Iris pigment epithelial cell (primary cell): Measurements from ENCODE around the gene AOC1.

Experiments
- DNase-seq: peaks from one replicate; pipeline ENCODE4 v3.0.0-alpha.2; 2011; ENCODE audit warnings: low read depth

Gene AOC1

DNA sequence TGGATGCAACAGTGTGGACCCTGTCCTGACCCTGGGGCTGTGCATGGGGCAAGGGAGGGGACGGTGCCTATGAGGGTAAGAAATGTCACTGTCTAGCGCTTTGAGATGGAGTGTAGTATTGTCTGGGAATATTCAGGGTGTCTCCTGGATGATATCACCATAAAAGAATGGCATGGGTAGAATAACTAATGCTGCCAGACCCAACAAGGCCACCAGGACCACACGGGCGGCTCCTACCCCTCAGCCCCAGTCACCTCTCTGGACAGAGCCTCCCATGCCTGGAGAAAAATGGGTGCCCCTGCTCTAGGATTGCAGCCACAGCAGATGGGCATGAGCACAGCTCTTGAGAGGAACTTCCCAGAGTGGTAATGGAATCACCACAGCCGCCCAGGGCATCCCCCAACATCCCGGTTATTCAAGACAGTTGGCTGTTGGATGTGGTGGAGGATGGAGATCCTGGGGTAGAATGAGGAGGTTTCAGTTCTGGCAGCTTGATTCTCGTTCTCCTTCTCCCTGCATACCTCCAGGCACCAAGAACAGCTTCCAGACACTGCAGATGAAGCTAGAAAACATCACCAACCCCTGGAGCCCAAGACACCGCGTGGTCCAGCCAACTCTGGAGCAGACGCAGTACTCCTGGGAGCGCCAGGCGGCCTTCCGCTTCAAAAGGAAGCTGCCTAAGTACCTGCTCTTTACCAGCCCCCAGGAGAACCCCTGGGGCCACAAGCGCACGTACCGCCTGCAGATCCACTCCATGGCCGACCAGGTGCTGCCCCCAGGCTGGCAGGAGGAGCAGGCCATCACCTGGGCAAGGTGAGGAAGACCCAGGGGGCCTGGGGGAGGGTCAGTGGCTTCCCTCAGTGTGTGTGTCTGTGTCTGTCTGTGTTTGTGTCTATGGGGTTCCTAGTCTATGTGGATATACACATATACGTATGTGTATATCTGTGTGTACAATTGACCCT is 6.2 kb downstream of the AOC1 start:
- no peak for DNase-seq

GRCh38 chr7:150860291-150860977 is 8.1 kb downstream of the AOC1 start:
- DNase-seq, result no peak

DNA sequence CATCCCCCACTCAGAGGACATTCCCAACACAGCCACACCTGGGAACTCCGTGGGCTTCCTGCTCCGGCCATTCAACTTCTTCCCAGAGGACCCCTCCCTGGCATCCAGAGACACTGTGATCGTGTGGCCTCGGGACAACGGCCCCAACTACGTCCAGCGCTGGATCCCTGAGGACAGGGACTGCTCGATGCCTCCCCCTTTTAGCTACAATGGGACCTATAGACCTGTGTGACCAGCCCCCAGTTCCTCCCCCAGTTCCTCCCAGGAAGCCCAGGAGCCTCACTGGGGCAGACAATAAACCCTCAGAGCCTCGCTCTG is 8.6 kb downstream of the AOC1 start:
- no peak for DNase-seq

DNA sequence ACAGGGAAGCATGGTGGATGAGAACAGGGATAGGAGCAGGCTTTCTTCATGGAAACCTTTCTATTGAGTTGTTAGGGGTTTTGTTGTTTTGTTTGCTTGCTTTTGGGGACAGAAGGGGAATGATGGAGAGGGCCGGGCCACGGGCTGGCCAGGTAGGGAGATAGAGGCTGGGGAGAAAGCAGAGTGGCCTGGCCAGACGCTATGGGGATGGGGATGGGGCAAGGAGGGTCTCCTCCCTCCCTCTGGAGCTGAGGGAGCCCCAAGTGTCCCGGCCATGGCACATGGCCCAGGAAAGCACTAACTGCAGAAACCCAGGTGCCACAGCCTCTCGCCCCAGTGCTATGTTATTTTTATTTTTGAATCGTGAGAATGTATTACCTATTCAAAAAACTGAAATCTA is 10.0 kb downstream of the AOC1 start:
- DNase-seq, result no peak

DNA sequence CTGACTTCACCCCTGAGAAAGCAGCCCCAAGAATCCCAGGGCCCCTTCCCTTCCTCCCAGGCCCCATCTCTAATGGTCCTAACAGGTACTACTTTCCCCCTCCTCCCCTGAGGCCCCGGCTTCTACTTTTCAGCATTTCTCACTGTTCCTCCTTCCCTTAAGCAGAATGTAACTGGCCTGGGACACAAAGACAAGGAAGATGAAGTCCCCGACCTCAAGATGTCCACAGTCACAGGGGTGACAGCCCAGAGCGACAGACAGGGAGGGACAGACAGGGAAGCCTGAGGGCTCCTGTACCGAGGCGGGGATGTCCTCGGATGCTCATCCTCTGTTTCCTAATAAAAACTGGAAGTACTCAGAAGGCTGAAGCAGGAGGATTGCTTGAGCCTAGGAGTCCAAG is 11.6 kb downstream of the AOC1 start:
- no peak for DNase-seq

DNA sequence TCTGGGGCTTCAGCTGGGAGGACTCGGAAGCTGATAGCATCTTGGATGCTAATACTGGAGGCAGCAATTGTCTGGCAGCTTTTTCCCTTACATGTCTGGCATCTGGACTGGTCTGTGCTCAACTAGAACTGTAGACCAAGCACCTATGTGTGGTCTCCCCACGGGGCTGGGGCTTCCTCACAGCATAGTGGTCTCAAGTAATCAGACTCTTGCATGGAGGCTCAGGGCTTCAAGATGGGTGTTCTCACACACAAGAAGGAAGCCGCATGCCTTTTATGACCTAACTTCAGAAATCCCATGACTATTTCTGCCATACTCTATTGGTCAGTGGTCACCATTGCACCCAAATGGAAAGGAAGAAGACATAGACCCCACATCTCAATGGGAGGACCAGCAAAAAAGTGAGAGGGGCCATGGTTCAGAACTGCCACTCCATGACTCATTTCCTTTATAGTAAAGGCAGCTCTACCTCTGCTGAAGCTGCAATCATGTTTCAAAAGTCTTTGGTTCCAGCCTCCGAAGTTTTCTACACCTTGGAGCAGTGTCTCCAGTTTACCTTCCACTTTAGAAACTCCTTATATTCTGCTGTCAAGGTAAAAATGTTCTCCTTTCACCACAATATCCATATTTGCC is 14.7 kb downstream of the AOC1 start:
- DNase-seq, result no peak

- no peak for DNase-seq
Observed at GRCh38 chr7:150867605-150868004, 15.3 kb downstream of the AOC1 start.

DNA sequence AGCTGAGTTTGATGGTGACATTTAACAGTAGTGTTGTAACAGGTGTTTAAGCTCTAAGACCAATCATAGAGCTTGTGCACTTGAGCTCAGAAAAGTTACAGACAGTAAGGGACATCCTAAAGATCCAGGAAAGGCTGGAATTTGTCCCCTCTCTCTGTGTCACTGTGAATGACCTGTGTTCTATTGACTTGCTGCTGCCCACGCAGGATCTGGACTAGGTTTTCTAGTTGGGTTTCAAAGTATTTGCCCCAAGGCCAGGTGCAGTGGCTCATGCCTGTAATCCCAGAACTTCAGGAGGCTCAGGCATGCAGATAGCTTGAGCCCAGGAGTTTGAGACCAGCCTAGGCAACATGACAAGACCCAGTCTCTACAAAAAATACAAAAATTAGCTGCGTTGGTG is 17.1 kb downstream of the AOC1 start:
- no peak for DNase-seq

DNA sequence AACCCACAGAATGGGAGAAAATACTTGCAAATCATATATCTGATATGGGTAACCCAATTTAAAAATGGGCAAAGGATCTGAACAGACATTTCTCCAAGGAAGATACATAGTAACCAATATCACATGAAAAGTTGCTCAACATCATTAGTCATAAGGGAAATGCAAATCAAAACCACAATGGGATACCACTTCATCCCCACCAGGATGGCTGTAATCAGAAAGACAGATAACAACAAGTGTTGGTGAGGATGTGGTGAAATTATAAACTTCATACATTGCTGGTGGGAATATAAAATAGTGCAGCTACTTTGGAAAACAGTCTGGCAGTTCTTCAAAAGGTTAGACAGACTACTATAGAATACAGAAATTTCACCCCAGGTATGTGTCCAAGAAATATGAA is 19.3 kb downstream of the AOC1 start:
- peak; percentile 8 for DNase-seq

DNA sequence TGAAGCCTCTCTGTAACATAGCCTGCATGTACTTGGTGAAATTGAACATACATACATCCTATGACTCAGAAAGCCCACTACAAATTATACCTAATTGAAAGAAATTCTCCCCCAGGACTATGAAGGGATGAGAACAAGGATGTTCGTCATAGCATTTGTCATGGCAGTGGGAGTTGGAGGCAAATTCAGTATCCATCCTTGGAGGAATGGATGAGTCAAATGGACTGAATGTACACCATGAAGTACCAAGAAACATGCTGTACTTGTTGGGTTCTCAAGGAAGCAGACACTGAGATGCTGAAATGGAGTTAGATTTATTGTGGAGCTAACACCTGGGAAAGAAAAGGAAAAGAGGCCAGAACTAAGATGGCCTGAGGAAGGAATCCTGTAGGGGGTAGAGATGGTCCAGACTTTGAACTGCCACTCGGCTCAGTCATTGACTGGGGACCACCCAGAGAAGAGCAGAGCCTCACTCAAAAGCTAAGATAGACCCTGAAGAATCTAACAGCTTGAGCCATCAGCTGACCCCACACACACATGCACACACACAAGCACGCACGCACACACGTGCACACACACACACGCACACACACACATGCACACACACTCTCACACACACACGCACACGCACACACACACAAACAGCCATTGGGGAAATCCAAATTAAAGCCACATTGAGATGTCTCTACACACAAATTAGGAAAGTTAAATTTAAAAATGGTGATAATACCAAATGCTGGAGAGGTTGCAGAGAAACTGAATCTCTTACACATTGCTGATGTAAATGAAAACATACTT is 22.3 kb downstream of the AOC1 start:
- DNase-seq, result no peak

DNA sequence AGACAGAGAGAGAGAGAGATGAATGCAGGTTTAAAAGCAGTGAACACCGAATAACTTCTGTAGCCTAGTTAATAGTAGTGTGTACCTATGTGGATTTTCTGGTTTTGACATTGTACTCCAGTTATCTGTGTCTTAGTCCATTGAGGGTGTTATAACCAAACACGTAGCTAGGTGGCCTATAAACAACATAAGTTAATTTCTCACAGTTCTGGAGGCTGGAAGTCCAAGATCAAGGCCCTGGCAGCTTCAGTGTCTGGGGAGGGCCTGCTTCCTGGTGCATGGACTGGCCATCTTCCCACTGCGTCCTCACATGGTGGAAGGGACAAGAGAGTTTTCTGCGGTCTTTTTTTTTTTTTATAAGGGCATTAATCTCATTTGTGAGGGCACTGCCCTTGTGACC is 23.5 kb downstream of the AOC1 start:
- DNase-seq, result no peak

DNA sequence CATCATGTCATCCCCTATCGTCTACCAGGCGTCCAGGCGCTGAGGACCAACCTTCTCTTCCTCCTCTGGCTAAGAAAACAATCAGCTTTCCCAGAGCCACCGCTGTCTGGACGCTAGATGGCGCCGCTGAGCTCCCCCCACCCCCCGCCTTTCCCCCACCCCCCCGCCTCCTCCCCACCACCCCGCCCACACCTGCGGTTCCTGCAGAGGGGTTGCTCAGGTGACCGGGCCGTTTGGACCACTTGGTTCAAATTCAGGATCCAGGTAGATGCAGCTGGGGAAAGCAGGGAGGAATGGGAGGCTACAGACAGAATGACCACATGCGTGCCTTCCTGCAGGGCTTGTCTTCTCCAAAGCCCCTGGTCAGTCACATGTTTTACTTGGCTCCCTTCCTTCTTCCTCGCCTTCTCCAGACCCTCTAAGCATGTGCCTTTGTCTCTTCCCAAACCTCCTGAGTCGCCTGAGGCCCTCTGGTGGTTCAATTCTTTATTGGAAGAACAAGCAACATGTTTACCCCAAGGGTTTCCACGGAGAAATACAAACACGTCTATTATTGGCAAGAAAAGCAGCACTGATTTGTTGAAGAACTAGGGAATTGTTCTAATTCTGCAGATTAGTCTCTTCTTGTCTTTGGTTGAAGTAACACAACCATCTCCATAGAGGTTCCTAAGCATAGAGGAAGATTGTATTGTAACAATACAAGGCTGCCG is 24.7 kb downstream of the AOC1 start:
- peak; percentile 64 for DNase-seq

DNA sequence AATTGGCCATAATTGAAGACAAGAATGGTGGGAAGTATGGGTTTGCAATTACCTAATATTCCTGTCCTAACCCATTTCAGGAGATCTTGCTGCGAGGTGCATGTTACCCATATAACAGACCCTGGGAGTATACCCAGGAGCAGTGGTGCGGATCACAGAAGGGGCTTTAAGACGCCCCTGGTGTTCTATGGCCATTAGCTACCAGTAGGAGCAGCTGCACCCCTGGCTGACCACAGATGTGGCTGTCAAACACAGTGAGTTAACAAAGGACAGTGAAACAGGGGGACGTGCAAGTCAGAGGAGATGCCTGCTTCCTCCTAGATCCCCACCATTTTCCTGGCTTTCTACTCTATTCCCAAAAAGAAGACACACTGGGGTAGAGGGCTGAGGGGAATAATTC is 25.2 kb downstream of the AOC1 start:
- DNase-seq, result no peak

DNA sequence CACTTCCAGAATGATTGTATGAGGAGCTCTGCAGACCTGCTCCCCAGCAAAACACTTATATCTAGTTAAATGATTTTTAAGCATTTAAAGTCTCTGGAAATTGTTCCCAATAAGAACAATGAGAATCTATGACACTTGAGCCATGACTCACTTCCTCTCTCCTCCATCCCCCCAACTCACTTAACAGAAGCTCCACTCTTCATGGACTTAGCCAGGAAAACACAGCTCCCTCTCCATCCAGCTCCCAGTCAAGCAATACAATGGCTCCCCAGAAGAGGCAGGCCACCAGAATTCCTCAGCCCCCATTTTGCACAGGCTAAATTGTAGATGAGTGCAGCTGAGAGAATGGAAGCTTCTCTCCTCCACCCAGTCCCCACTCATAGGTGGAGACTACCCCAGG is 27.0 kb downstream of the AOC1 start:
- no peak for DNase-seq

- DNase-seq, result no peak
Observed at GRCh38 chr7:150881189-150881588, 28.9 kb downstream of the AOC1 start.

DNA sequence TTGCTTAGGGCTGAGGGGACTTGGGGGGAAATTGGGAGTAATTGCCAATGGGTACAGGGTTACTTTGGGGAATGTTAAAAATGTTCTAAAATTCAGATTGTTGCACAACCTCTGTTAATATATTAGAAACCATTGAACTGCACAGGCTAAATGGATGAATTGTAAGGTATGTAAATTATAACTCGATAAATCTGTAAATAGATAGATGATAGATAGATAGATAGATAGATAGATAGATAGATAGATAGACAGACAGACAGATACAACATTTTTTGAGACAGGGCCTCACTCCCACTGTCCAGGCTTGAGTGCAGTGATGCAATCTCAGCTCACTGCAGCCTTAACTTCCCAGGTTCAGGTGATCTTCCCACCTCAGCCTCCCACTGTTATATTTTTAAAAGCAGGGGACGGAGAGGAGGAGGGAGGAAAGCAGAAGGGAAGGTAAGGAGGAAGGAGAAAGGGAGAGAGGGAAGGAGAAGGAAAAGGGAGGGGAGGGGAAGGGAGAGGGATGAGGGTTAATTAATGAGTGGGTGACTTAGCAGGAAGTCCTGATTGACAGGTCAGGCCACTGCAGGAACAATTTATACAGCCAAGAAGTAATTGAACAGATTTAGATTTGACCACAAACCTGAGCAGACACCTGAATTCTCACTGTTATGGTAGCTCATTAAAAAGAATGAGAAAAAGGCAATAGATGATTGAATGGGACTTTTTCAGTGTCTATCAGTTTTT is 38.7 kb downstream of the AOC1 start:
- no peak for DNase-seq

GRCh38 chr7:150891740-150892139 is 39.4 kb downstream of the AOC1 start:
- DNase-seq, result no peak

DNA sequence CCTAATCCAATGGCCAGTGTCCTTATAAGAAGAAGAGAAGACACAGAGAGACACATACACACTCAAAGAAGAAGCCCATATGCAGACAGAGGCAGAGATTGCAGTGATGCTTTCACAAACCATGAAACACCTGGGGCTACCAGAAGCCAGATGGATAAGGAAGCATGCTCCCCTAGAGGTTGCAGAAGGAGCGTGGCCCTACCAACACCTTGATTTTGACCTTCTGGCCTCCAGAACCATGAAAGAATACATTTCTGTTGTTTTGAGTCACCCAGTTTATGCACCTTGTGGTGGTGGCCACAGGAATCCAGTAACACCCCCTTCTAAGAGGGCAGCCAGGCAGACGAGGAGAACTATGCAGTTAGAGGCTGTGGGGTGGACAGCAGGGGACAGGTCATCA is 43.5 kb downstream of the AOC1 start:
- DNase-seq, result no peak

DNA sequence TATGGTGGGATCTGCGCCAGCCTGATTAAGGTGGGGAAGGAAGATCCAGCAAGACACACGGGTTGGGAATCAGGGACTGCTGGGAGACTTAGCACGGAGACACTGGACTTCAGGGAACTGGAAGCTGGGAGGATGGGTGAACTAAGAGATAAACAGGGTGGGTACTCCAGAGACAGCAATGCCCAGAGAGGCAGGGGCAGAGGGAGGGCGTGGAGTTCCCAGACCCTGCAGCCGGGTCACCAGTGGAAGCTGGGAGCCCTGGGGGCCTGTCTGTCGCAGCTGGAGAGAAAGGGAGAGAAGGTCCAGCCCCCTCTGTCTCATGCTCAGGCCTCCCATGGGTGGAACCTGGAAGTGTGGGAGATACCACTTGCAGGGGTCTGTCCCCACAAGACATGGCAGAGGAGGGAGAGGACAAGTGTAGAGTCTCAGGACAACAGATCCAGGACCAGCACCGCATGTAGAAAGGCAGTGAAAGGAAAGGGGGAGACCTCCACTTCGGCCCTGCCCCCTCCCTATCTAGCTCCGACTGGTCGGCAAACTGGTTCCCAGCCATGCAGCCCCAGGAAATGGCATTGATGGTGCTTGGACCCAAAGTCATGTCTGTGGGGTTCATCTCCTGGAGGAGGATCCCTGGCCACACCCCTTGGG is 44.4 kb downstream of the AOC1 start:
- DNase-seq, result no peak
